RWPE2 (cell line): ENCODE data around the gene FADS3.

Experiments used
- ATAC-seq: fragments of 200-7000 bp; cut with Tn5 transposase; 3 replicates; pipeline ENCODE4 v1.9.1; 2021; ENCODE audit warnings: low read depth
- DNase-seq: peaks from one replicate; pipeline ENCODE4 v3.0.0-alpha.2; 2020; ENCODE audit warnings: low spot score
- H3K27ac ChIP-seq: fragments of 450-650 bp; 2 replicates; pipeline ENCODE4 v1.5.1; 2017; ENCODE audit warnings: mild to moderate bottlenecking; ENCODE audit not compliant: poor library complexity, severe bottlenecking
- H3K27me3 ChIP-seq: fragments of 250-450 bp; sonication (Bioruptor Pico); 2 replicates; pipeline ENCODE4 v1.5.1; 2021; ENCODE audit warnings: mild to moderate bottlenecking, moderate library complexity; ENCODE audit not compliant: insufficient read depth, poor library complexity, severe bottlenecking
- H3K36me3 ChIP-seq: fragments of 250-450 bp; sonication (Bioruptor Pico); 2 replicates; pipeline ENCODE4 v1.5.1; 2020; ENCODE audit warnings: low read depth, mild to moderate bottlenecking, moderate library complexity
- H3K4me1 ChIP-seq: fragments of 250-450 bp; sonication (Bioruptor Pico); 2 replicates; pipeline ENCODE4 v1.5.1; 2021; ENCODE audit warnings: mild to moderate bottlenecking, moderate library complexity; ENCODE audit not compliant: insufficient read depth, poor library complexity, severe bottlenecking
- H3K4me3 ChIP-seq: fragments of 250-450 bp; sonication (Bioruptor Pico); 2 replicates; pipeline ENCODE4 v1.5.1; 2021; ENCODE audit warnings: mild to moderate bottlenecking, moderate library complexity; ENCODE audit not compliant: severe bottlenecking
- H3K9me3 ChIP-seq: fragments of 250-450 bp; sonication (Bioruptor Pico); 2 replicates; pipeline ENCODE4 v1.5.1; 2021; ENCODE audit warnings: mild to moderate bottlenecking, moderate library complexity; ENCODE audit not compliant: severe bottlenecking
- TF ChIP-seq, protein P1 (sequence below): fragments of 450-650 bp; IDR thresholded peaks from one replicate; pipeline ENCODE4 v1.5.1; 2017; ENCODE audit warnings: mild to moderate bottlenecking, moderate library complexity; ENCODE audit not compliant: poor library complexity, severe bottlenecking

The FADS3 gene

DNA sequence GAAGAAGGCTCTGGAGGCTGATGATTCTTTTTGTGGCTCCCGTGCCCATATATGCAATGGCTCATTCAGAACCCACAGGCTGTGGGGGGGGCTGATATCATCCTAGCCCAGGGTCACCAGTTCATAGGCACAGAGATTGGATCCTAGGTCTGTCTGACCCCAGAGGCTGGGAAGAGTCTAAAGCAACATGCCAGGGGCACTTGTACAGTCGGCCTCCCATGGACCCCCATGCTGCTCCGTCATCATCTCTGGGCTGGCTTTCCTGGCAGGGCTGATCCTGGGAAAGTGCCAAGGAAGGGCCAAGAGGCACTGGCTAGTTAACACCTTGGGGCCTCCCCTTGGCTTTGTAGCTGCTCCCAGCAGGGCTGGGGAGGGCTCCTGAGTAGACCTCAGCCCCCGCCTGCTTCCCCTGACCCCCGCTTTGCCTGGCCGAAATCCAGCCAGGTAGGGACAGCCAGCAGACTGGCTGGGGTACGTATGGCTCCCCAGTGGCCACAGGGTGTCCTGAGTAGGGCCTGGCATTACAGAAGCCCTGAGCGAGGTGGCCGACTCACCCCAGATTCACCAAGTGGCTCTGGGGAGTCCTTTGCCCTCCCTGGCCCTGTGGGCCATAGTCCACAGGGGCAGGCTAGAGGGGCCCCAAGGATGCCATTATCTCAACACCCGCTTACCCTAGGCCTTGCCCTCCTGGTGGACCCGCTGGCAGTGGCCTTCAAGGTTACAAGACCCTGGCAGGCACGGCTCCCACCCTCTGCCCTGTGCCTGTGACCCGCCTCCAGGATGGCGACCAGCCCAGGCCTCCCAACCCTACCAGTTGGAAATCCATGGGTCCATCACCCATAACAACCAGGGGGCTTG lies 22.5 kb downstream of the FADS3 start:
- DNase-seq: no peak
- no peaks in the 10 kb centered on the region for H3K9me3 ChIP-seq
- H3K27me3 ChIP-seq: no peaks in the 10 kb centered on the region
- no peaks in the 10 kb centered on the region for H3K4me1 ChIP-seq
- TF ChIP-seq, protein P1, sequence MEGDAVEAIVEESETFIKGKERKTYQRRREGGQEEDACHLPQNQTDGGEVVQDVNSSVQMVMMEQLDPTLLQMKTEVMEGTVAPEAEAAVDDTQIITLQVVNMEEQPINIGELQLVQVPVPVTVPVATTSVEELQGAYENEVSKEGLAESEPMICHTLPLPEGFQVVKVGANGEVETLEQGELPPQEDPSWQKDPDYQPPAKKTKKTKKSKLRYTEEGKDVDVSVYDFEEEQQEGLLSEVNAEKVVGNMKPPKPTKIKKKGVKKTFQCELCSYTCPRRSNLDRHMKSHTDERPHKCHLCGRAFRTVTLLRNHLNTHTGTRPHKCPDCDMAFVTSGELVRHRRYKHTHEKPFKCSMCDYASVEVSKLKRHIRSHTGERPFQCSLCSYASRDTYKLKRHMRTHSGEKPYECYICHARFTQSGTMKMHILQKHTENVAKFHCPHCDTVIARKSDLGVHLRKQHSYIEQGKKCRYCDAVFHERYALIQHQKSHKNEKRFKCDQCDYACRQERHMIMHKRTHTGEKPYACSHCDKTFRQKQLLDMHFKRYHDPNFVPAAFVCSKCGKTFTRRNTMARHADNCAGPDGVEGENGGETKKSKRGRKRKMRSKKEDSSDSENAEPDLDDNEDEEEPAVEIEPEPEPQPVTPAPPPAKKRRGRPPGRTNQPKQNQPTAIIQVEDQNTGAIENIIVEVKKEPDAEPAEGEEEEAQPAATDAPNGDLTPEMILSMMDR: no peak
- peak; percentile 2; the same call in 1 of the 3 replicates for ATAC-seq
- peaks cover 29% of the 10 kb centered on the region for H3K36me3 ChIP-seq
- no peak overlapping the region for H3K4me3 ChIP-seq
- no peak overlapping the region for H3K27ac ChIP-seq

DNA sequence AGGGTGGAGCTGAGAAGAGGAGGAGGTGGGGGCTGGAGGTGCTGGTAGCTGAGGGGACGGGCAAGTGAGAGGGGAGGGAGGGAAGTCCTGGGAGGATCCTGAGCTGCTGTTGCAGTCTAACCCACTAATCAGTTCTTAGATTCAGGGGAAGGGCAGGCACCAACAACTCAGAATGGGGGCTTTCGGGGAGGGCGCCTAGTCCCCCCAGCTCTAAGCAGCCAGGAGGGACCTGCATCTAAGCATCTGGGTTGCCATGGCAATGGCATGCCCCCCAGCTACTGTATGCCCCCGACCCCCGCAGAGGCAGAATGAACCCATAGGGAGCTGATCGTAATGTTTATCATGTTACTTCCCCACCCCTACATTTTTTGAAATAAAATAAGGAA lies 24.4 kb downstream of the FADS3 start:
- no peaks in the 10 kb centered on the region for H3K27me3 ChIP-seq
- DNase-seq: no peak
- no peaks in the 10 kb centered on the region for H3K9me3 ChIP-seq
- H3K27ac ChIP-seq: peak overlapping the region; percentile 24
- no peak overlapping the region for H3K4me3 ChIP-seq
- H3K36me3 ChIP-seq: peaks cover 48% of the 10 kb centered on the region
- ATAC-seq: no peak
- H3K4me1 ChIP-seq: no peaks in the 10 kb centered on the region
- TF ChIP-seq, protein P1: no peak

DNA sequence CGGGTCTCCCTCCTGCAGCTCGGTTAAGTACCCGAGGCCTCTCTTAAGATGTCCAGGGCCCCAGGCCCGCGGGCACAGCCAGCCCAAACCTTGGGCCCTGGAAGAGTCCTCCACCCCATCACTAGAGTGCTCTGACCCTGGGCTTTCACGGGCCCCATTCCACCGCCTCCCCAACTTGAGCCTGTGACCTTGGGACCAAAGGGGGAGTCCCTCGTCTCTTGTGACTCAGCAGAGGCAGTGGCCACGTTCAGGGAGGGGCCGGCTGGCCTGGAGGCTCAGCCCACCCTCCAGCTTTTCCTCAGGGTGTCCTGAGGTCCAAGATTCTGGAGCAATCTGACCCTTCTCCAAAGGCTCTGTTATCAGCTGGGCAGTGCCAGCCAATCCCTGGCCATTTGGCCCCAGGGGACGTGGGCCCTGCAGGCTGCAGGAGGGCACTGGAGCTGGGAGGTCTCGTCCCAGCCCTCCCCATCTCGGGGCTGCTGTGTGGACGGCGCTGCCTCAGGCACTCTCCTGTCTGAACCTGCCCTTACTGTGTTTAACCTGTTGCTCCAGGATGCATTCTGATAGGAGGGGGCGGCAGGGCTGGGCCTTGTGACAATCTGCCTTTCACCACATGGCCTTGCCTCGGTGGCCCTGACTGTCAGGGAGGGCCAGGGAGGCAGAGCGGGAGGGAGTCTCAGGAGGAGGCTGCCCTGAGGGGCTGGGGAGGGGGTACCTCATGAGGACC lies 25.0 kb downstream of the FADS3 start:
- H3K9me3 ChIP-seq: no peaks in the 10 kb centered on the region
- peak overlapping the region; percentile 24 for H3K27ac ChIP-seq
- peak; percentile 59 for DNase-seq
- H3K36me3 ChIP-seq: peaks cover 53% of the 10 kb centered on the region
- ATAC-seq: no peak
- H3K27me3 ChIP-seq: no peaks in the 10 kb centered on the region
- no peak overlapping the region for H3K4me3 ChIP-seq
- TF ChIP-seq, protein P1: no peak
- H3K4me1 ChIP-seq: no peaks in the 10 kb centered on the region

DNA sequence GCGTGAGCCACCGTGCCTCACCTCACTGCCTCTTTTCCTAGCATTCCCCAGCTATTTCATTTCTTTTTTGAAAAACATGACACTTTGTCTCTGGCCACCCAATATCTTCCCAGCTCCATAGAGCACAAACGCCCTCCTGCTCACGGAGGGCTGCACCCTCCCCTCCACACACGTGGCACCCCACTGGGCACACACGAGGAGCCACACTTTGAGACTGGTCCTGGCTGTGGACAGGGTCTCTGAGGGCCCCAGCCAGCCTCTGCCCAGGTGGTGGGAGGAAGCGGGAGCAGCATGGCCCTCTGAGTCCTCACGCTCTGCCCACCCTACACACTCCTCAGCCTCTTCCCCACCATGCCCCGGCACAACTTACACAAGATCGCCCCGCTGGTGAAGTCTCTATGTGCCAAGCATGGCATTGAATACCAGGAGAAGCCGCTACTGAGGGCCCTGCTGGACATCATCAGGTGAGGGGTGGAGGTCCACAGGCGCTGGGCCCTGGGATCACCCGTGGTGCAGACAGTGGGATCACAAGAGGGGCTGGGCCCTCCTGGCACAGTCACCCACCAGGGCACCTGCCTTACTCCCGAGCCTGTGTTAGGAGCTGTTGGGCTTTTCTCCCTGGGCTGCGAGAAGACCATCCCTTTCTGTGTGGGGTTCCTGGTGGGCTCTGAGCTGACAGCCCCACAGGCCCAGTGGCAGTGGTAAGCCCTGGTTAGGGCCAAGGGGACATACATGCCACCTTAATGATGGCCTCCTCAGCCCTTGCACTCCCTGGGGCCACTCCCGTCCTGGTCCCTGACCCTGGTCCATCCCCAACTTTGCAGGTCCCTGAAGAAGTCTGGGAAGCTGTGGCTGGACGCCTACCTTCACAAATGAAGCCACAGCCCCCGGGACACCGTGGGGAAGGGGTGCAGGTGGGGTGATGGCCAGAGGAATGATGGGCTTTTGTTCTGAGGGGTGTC lies 26.2 kb downstream of the FADS3 start:
- no peaks in the 10 kb centered on the region for H3K9me3 ChIP-seq
- no peak overlapping the region for H3K4me3 ChIP-seq
- ATAC-seq: no peak
- H3K27me3 ChIP-seq: no peaks in the 10 kb centered on the region
- TF ChIP-seq, protein P1: no peak
- H3K4me1 ChIP-seq: no peaks in the 10 kb centered on the region
- H3K27ac ChIP-seq: no peak overlapping the region
- peak; percentile 61 for DNase-seq
- peaks cover 63% of the 10 kb centered on the region for H3K36me3 ChIP-seq
